MM.1S (cell line): ENCODE data around the gene DCAF15.

Experiments
- EZH2 ChIP-seq: fragments of 300-600 bp; sonication (generic); optimal IDR thresholded peaks from 2 replicates; pipeline ENCODE3; 2017; ENCODE audit warnings: low read depth, mild to moderate bottlenecking, antibody characterized with exemption, low read length, mixed read lengths
- TF ChIP-seq, protein P1 (sequence below): fragments of 300-600 bp; sonication (generic); IDR thresholded peaks from 2 replicates; pipeline ENCODE4 v1.5.1; 2016; ENCODE audit warnings: antibody characterized with exemption, low read length, mixed read lengths

DNA sequence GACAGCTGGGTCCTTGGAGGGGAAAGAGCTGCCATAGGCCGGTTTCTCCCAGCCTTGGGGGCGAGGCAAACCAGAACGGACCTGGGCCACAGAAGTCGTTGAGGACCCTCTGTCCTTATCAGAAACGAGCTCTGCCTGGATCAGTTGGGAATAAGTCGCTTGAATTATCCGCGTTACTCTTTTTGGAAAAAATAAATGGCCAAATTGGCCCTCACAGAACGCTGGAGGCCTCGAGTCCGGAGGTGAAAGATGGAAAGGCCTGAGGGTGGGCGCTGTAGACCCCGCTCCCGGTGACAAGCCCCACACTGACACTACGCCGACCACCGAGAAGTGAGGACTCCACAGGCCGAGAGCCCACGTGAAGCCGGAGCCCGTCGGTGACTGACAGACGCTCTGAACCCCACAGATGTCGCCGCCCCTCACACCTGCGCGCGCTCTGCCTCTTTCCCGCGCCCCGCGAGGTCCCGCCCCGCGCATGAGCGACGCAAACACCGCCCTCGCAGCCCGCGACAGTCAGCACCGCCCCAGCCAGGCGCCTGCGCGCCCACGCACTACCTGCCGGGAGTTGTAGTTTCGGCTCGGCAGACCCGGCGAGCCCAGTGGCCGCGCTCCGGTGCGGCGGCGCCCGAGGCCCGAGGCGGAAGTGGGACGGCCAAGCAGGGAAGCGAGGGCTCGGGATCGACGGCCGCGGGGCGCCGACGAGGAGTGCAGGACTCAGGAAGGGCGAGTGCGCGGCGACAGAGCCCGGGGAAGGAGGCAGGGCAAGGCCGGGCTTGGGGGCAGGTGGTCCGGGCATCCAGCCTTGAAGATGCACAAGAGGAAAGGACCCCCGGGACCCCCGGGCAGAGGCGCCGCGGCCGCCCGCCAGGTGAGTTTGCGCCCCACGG, 46.4 kb upstream of the DCAF15 start, which contains the start of the genes BRME1 and CC2D1A:
- TF ChIP-seq, protein P1, sequence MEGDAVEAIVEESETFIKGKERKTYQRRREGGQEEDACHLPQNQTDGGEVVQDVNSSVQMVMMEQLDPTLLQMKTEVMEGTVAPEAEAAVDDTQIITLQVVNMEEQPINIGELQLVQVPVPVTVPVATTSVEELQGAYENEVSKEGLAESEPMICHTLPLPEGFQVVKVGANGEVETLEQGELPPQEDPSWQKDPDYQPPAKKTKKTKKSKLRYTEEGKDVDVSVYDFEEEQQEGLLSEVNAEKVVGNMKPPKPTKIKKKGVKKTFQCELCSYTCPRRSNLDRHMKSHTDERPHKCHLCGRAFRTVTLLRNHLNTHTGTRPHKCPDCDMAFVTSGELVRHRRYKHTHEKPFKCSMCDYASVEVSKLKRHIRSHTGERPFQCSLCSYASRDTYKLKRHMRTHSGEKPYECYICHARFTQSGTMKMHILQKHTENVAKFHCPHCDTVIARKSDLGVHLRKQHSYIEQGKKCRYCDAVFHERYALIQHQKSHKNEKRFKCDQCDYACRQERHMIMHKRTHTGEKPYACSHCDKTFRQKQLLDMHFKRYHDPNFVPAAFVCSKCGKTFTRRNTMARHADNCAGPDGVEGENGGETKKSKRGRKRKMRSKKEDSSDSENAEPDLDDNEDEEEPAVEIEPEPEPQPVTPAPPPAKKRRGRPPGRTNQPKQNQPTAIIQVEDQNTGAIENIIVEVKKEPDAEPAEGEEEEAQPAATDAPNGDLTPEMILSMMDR: no peak
- no peak for TF ChIP-seq EZH2
